Measurements from ENCODE around the gene KRTAP5-3. TPM values are rescaled to one million over a fixed set of nuclear protein-coding genes. Genes with fewer than 3 reads are reported as not detected.

Gene KRTAP5-3
- total and polyA plus RNA-seq, 12 donors: not detected

- Histone ChIP-seq H3K27me3 (peaks cover 18% of the 10 kb centered on the region), H3K27ac (peak overlapping the region in 2 of 5 donors; percentile 29 to 74), H3K9me3 (replicated peaks in 1 of 3) (no peaks in the 10 kb centered on the region), H3K4me3 (peak overlapping the region in 1 of 4 donors; percentile 60), H3K36me3 (replicated peaks in 1 of 2) (no peaks in the 10 kb centered on the region), H3K4me1 (replicated peaks in 1 of 2) (peaks cover 0 to 5% of the 10 kb centered on the region in 2 donors)
- peak in 3 of 7 donors; percentile 12 to 56 (median 55) for DNase-seq
- TF ChIP-seq CTCF (IDR thresholded peaks at IDR 0.05): no peak
- TF ChIP-seq POLR2A (IDR thresholded peaks at IDR 0.05): no peak
- intact Hi-C loops (cut with DNase I): no loop called here
- WGBS, 4 donors: 0 to 20% (median 17%) methylated on average over 4 to 58 of the region's 58 CpGs
Measured at GRCh38 chr11:1570896-1571759, 37.1 kb downstream of the KRTAP5-3 start.

GRCh38 chr11:1570531-1570895 lies 37.8 kb downstream of the KRTAP5-3 start:
- Histone ChIP-seq H3K4me3 (no peak overlapping the region), H3K36me3 (replicated peaks in 1 of 2) (no peaks in the 10 kb centered on the region), H3K27ac (no peak overlapping the region), H3K9me3 (replicated peaks in 1 of 3) (no peaks in the 10 kb centered on the region), H3K27me3 (peaks cover 18% of the 10 kb centered on the region), H3K4me1 (replicated peaks in 1 of 2) (peaks cover 0 to 5% of the 10 kb centered on the region in 2 donors)
- TF ChIP-seq CTCF (IDR thresholded peaks at IDR 0.05) (no peak), POLR2A (IDR thresholded peaks at IDR 0.05) (no peak)
- peak in 1 of 7 donors; percentile 53 for DNase-seq
- 86 to 89% (median 87%) methylated on average over 5 to 8 of the region's 8 CpGs for WGBS, 4 donors
- intact Hi-C loops (cut with DNase I): no loop called here

- no peak overlapping the region for H3K27ac ChIP-seq
- 76 to 77% (median 76%) methylated on average over 10 to 11 of the region's 11 CpGs for WGBS, 4 donors
- H3K4me1 ChIP-seq (replicated peaks in 1 of 2): peaks cover 1 to 5% of the 10 kb centered on the region in 2 donors
Measured at GRCh38 chr11:1570001-1570453, 38.2 kb downstream of the KRTAP5-3 start.

More at GRCh38 chr11:1570001-1570453, 38.2 kb downstream of the KRTAP5-3 start:
- peaks cover 18% of the 10 kb centered on the region for H3K27me3 ChIP-seq
- H3K9me3 ChIP-seq (replicated peaks in 1 of 3): no peaks in the 10 kb centered on the region
- H3K4me3 ChIP-seq: no peak overlapping the region
- DNase-seq: peak in 1 of 7 donors; percentile 25
- H3K36me3 ChIP-seq (replicated peaks in 1 of 2): no peaks in the 10 kb centered on the region
- TF ChIP-seq CTCF (IDR thresholded peaks at IDR 0.05) (no peak), POLR2A (IDR thresholded peaks at IDR 0.05) (no peak)
- intact Hi-C loops (cut with DNase I): no loop called here

Measured in adrenal gland (tissue), 12 donors.